Femur (tissue), 1 donor: ENCODE measurements around the gene MGLL.
A peak's percentile ranks its signal among the peaks of the same experiment; 100 is the strongest.

ENCODE experiments used
- DNase-seq: peaks from one replicate; pipeline ENCODE4 v3.0.0-alpha.2; 2017

MGLL gene

GRCh38 chr3:127809211-127809610 is 13.1 kb downstream of the MGLL start:
- no peak for DNase-seq

GRCh38 chr3:127808197-127808596 is 14.1 kb downstream of the MGLL start:
- DNase-seq: no peak

GRCh38 chr3:127805026-127805753 is 17.1 kb downstream of the MGLL start:
- no peak for DNase-seq

- DNase-seq: no peak
Observed at GRCh38 chr3:127804141-127804540, 18.2 kb downstream of the MGLL start.

- no peak for DNase-seq
Observed at GRCh38 chr3:127803619-127804018, 18.7 kb downstream of the MGLL start.

GRCh38 chr3:127802606-127803005 is 19.7 kb downstream of the MGLL start:
- no peak for DNase-seq

- DNase-seq: no peak
Observed at GRCh38 chr3:127801731-127802313, 20.5 kb downstream of the MGLL start.

GRCh38 chr3:127800508-127800907 is 21.8 kb downstream of the MGLL start:
- no peak for DNase-seq

GRCh38 chr3:127799476-127800222 is 22.7 kb downstream of the MGLL start:
- no peak for DNase-seq

GRCh38 chr3:127798716-127799115 is 23.6 kb downstream of the MGLL start:
- DNase-seq: no peak

GRCh38 chr3:127796831-127797150 is 25.5 kb downstream of the MGLL start:
- no peak for DNase-seq

GRCh38 chr3:127796045-127796830 is 26.1 kb downstream of the MGLL start:
- no peak for DNase-seq

- no peak for DNase-seq
Observed at GRCh38 chr3:127794972-127795371, 27.3 kb downstream of the MGLL start.

GRCh38 chr3:127794402-127794801 is 27.9 kb downstream of the MGLL start:
- no peak for DNase-seq

GRCh38 chr3:127792541-127793292 is 29.6 kb downstream of the MGLL start:
- DNase-seq: peak; percentile 80

GRCh38 chr3:127791221-127791913 is 30.9 kb downstream of the MGLL start:
- DNase-seq: no peak

GRCh38 chr3:127790882-127791183 is 31.5 kb downstream of the MGLL start:
- DNase-seq: no peak

- DNase-seq: no peak
Observed at GRCh38 chr3:127789990-127790881, 32.1 kb downstream of the MGLL start.

GRCh38 chr3:127789051-127789450 is 33.3 kb downstream of the MGLL start:
- DNase-seq: no peak

GRCh38 chr3:127788451-127788909 is 33.8 kb downstream of the MGLL start:
- no peak for DNase-seq
